HepG2 (cell line): ENCODE results near the gene KIFC1. TPM values are rescaled to one million over a fixed set of nuclear protein-coding genes. Genes with fewer than 3 reads are reported as not detected.

Source experiments
- ATAD3A ChIP-seq: sonication (generic); formaldehyde crosslinking; IDR thresholded peaks from 2 replicates; pipeline ENCODE4 v1.4.0; 2020; ENCODE audit warnings: missing genetic modification reagents
- GMEB1 ChIP-seq: sonication (generic); formaldehyde crosslinking; IDR thresholded peaks from 2 replicates; pipeline ENCODE4 v1.5.1; 2020; ENCODE audit warnings: missing genetic modification reagents, mild to moderate bottlenecking, borderline replicate concordance
- HDAC1 ChIP-seq: sonication (generic); formaldehyde crosslinking; IDR thresholded peaks from 2 replicates; pipeline ENCODE4 v1.5.1; 2020; ENCODE audit warnings: mild to moderate bottlenecking, missing genetic modification reagents
- PHF5A ChIP-seq: IDR thresholded peaks from one replicate; pipeline ENCODE4 v1.6.1; 2018; ENCODE audit warnings: low read depth, missing genetic modification reagents; ENCODE audit not compliant: unreplicated experiment
- PHF8 ChIP-seq: sonication (generic); formaldehyde crosslinking; IDR thresholded peaks from 2 replicates; pipeline ENCODE4 v1.5.0; 2020; ENCODE audit warnings: missing genetic modification reagents
- REL ChIP-seq: sonication (generic); formaldehyde crosslinking; conservative IDR thresholded peaks from 2 replicates; pipeline ENCODE4 v1.8.0; 2022; ENCODE audit warnings: mild to moderate bottlenecking, missing genetic modification reagents, moderate library complexity
- RFXANK ChIP-seq: IDR thresholded peaks from 2 replicates; pipeline ENCODE4 v1.6.1; 2016
- TAF1 ChIP-seq: sonication (generic); formaldehyde crosslinking; IDR thresholded peaks from 2 replicates; pipeline ENCODE4 v1.4.0; 2020; ENCODE audit warnings: missing genetic modification reagents
- ZBTB33 ChIP-seq: sonication (generic); formaldehyde crosslinking; IDR thresholded peaks from 2 replicates; pipeline ENCODE4 v1.4.0; 2020; ENCODE audit warnings: missing genetic modification reagents
- ZC3H13 ChIP-seq: sonication (generic); formaldehyde crosslinking; IDR thresholded peaks from 2 replicates; pipeline ENCODE4 v1.8.1; 2023; ENCODE audit warnings: mild to moderate bottlenecking, missing genetic modification reagents, moderate library complexity
- ZEB1 ChIP-seq: IDR thresholded peaks from 2 replicates; pipeline ENCODE4 v1.6.1; 2012; ENCODE audit warnings: mild to moderate bottlenecking, low read depth, inconsistent platforms; ENCODE audit not compliant: insufficient replicate concordance
- ZNF10 ChIP-seq: sonication (generic); formaldehyde crosslinking; IDR thresholded peaks from 2 replicates; pipeline ENCODE4 v1.4.0; 2020; ENCODE audit warnings: mild to moderate bottlenecking, low read depth, missing genetic modification reagents, borderline replicate concordance
- ZNF230 ChIP-seq: sonication (generic); formaldehyde crosslinking; IDR thresholded peaks from 2 replicates; pipeline ENCODE4 v1.4.0; 2020; ENCODE audit warnings: mild to moderate bottlenecking, missing genetic modification reagents
- ZNF256 ChIP-seq: sonication (generic); formaldehyde crosslinking; conservative IDR thresholded peaks from 2 replicates; pipeline ENCODE4 v1.4.0; 2020; ENCODE audit warnings: missing genetic modification reagents
- ZNF451 ChIP-seq: sonication (generic); formaldehyde crosslinking; IDR thresholded peaks from 2 replicates; pipeline ENCODE4 v1.5.0; 2020; ENCODE audit warnings: mild to moderate bottlenecking, missing genetic modification reagents
- ZNF510 ChIP-seq: sonication (generic); formaldehyde crosslinking; IDR thresholded peaks from 2 replicates; pipeline ENCODE4 v1.4.0; 2020; ENCODE audit warnings: low read depth, mild to moderate bottlenecking, missing genetic modification reagents
- ZNF558 ChIP-seq: sonication (generic); formaldehyde crosslinking; IDR thresholded peaks from 2 replicates; pipeline ENCODE4 v1.9.0; 2022; ENCODE audit warnings: mild to moderate bottlenecking, missing genetic modification reagents, borderline replicate concordance
- ZNF562 ChIP-seq: sonication (generic); formaldehyde crosslinking; IDR thresholded peaks from 2 replicates; pipeline ENCODE4 v1.8.0; 2022; ENCODE audit warnings: missing genetic modification reagents, borderline replicate concordance
- ZNF749 ChIP-seq: sonication (generic); formaldehyde crosslinking; IDR thresholded peaks from 2 replicates; pipeline ENCODE4 v1.8.0; 2022; ENCODE audit warnings: mild to moderate bottlenecking, missing genetic modification reagents, moderate library complexity, borderline replicate concordance
- ZNF761 ChIP-seq: sonication (generic); formaldehyde crosslinking; conservative IDR thresholded peaks from 2 replicates; pipeline ENCODE4 v1.4.0; 2020; ENCODE audit warnings: mild to moderate bottlenecking, missing genetic modification reagents
- ZNF781 ChIP-seq: sonication (generic); formaldehyde crosslinking; IDR thresholded peaks from 2 replicates; pipeline ENCODE4 v1.5.1; 2020; ENCODE audit warnings: borderline replicate concordance, mild to moderate bottlenecking, missing genetic modification reagents; ENCODE audit errors: not compliant biosample characterization
- ZNF891 ChIP-seq: sonication (generic); formaldehyde crosslinking; IDR thresholded peaks from 2 replicates; pipeline ENCODE4 v1.5.0; 2020; ENCODE audit warnings: mild to moderate bottlenecking, missing genetic modification reagents
- polyA plus RNA-seq, 8 experiments: library from polyadenylated mRNA; depleted of rRNA in 3 of 8; stranded (reverse) in 7 of 8; unstranded in 1 of 8; fragments of >200 nt; fragmentation: Illumina TruSeq in 4 of 8; extraction: Trizol in 4 of 8; gene quantifications; 2 replicates each; pipeline versions ENCODE4 v1.2.1 to v1.2.3, GENCODE V29; 2011 to 2016; ENCODE audit warnings: low read depth in 4 of 8, missing spikeins in 1 of 8, mixed read lengths in 1 of 8; ENCODE audit not compliant: insufficient read depth in 1 of 8
- total RNA-seq, 5 experiments: library from RNA; depleted of rRNA; stranded (reverse); fragments of >200 nt; fragmentation: Illumina TruSeq; extraction: Trizol; gene quantifications; 2 replicates each; pipeline ENCODE4 v1.2.3, GENCODE V29; 2016; ENCODE audit warnings: low read depth in 1 of 5
- TF ChIP-seq, protein P1 (sequence below): sonication (generic); formaldehyde crosslinking; IDR thresholded peaks from 2 replicates; pipeline ENCODE4 v1.4.0; 2020; ENCODE audit warnings: missing genetic modification reagents, borderline replicate concordance

The KIFC1 gene
- total and polyA plus RNA-seq, 2 of the 13 experiments (the other 11 are each of a cell fraction or from before 2014, with no cell fraction given), result 25.0 to 45.5 TPM

GRCh38 chr6:33391278-33391921, at the start of gene KIFC1 (continued):
- TF ChIP-seq ZNF510 (CRISPR knock-in tag) (0 out of 2 replicates have a peak, but pooled peaks have one; percentile 77), ZNF781 (peak; percentile 98), PHF8 (CRISPR knock-in tag) (peak; percentile 59), GMEB1 (CRISPR knock-in tag) (peak; percentile 99), ZNF256 (CRISPR knock-in tag) (no peak; the same call in 1 of the 2 replicates), ATAD3A (CRISPR knock-in tag) (no peak), ZNF891 (peak; percentile 81), ZNF562 (CRISPR knock-in tag) (0 out of 2 replicates have a peak, but pooled peaks have one; percentile 55), ZC3H13 (peak; percentile 98), PHF5A (CRISPR knock-in tag) (peak; percentile 83), ZNF451 (CRISPR knock-in tag) (peak; percentile 88), REL (CRISPR knock-in tag) (peak; percentile 99), ZNF558 (peak; percentile 69; the same call in 1 of the 2 replicates), ZBTB33 (peak; percentile 79), ZEB1 (no peak), HDAC1 (CRISPR knock-in tag) (peak; percentile 100), TAF1 (CRISPR knock-in tag) (peak; percentile 77), ZNF230 (CRISPR knock-in tag) (peak; percentile 91), ZNF10 (CRISPR knock-in tag) (no peak), RFXANK (no peak; the same call in 1 of the 2 replicates), ZNF761 (CRISPR knock-in tag) (peak; percentile 83; the same call in 1 of the 2 replicates), ZNF749 (CRISPR knock-in tag) (peak; percentile 28; the same call in 1 of the 2 replicates)
- TF ChIP-seq, protein P1, sequence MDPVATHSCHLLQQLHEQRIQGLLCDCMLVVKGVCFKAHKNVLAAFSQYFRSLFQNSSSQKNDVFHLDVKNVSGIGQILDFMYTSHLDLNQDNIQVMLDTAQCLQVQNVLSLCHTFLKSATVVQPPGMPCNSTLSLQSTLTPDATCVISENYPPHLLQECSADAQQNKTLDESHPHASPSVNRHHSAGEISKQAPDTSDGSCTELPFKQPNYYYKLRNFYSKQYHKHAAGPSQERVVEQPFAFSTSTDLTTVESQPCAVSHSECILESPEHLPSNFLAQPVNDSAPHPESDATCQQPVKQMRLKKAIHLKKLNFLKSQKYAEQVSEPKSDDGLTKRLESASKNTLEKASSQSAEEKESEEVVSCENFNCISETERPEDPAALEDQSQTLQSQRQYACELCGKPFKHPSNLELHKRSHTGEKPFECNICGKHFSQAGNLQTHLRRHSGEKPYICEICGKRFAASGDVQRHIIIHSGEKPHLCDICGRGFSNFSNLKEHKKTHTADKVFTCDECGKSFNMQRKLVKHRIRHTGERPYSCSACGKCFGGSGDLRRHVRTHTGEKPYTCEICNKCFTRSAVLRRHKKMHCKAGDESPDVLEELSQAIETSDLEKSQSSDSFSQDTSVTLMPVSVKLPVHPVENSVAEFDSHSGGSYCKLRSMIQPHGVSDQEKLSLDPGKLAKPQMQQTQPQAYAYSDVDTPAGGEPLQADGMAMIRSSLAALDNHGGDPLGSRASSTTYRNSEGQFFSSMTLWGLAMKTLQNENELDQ (CRISPR knock-in tag), result no peak
